HS-27A (cell line): ENCODE results near the gene HGS.

Experiments used
- DNase-seq: peaks from one replicate; pipeline ENCODE4 v3.0.0-alpha.2; 2012; ENCODE audit warnings: low read depth, missing footprints

Gene HGS

DNA sequence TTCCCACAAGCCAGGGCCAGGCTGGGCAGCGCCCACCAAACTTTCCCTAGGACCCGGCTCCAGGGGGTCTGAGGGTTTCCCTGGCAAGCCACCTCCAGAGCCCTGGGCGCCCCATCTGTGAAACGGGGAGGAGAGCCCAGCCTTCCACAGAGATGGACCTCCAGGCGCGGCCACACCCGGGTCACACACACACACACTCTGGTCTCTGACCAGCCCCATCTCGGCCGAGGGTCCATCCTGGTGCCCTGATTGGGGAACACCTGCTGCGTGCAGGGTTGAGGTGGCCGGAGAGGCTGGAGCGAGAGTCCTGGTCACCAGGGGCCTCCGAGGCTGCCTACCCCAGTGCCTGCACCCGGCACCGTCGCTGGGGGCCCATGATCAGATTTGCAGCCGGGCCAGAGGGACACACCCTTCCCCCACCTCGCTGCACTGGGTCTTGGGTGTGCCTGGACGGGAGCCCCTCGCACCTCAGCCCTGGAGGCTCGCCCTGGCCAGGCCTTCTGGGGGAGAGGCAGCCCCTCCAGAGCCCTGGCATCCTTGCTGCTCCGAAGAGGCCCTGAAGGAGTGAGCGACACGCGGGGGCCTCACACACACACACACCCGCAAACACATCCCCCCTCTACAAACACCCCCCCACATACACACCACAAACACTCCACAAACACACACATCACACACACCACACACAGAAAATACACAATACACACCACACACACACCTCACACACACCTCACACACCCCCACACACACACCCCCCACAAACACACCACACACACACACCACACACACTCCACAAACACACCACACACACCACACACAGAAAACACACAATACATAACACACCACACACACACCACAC lies 58.0 kb downstream of the HGS start:
- no peak for DNase-seq
